Measurements from ENCODE around the gene ADAMTS14. TPM values are rescaled to one million over a fixed set of nuclear protein-coding genes. Genes with fewer than 3 reads are reported as not detected.

Gene ADAMTS14
- total RNA-seq, 1 donor from 2014 or later: 0.19 TPM

GRCh38 chr10:70732569-70732968 lies 60.3 kb downstream of the ADAMTS14 start:
- peaks cover 13% of the 10 kb centered on the region for H3K4me1 Mint-ChIP-seq
- no peak overlapping the region for H3K4me3 Mint-ChIP-seq
- H3K27me3 Mint-ChIP-seq (ENCODE audit: low read depth): no peaks in the 10 kb centered on the region
- no peaks in the 10 kb centered on the region for H3K36me3 Mint-ChIP-seq (ENCODE audit: low read depth)
- no peak for DNase-seq (ENCODE audit: low read depth, low spot score)
- H3K27ac Mint-ChIP-seq (ENCODE audit: unreplicated experiment): no peak overlapping the region
- TF ChIP-seq CTCF (conservative IDR thresholded peaks at IDR 0.05): no peak
- H3K9me3 Mint-ChIP-seq: no peaks in the 10 kb centered on the region

- Mint-ChIP-seq H3K9me3 (no peaks in the 10 kb centered on the region), H3K27me3 (ENCODE audit: low read depth) (no peaks in the 10 kb centered on the region), H3K4me3 (no peak overlapping the region), H3K36me3 (ENCODE audit: low read depth) (no peaks in the 10 kb centered on the region), H3K27ac (ENCODE audit: unreplicated experiment) (no peak overlapping the region), H3K4me1 (peaks cover 13% of the 10 kb centered on the region)
- no peak for DNase-seq (ENCODE audit: low read depth, low spot score)
- no peak for TF ChIP-seq CTCF (conservative IDR thresholded peaks at IDR 0.05)
Measured at GRCh38 chr10:70733051-70733450, 60.7 kb downstream of the ADAMTS14 start.

GRCh38 chr10:70735161-70735560 lies 62.9 kb downstream of the ADAMTS14 start:
- no peak for DNase-seq (ENCODE audit: low read depth, low spot score)
- H3K9me3 Mint-ChIP-seq: no peaks in the 10 kb centered on the region
- no peaks in the 10 kb centered on the region for H3K27me3 Mint-ChIP-seq (ENCODE audit: low read depth)
- H3K4me1 Mint-ChIP-seq: peaks cover 19% of the 10 kb centered on the region
- H3K36me3 Mint-ChIP-seq (ENCODE audit: low read depth): no peaks in the 10 kb centered on the region
- no peak for TF ChIP-seq CTCF (conservative IDR thresholded peaks at IDR 0.05)
- H3K4me3 Mint-ChIP-seq: no peak overlapping the region
- no peak overlapping the region for H3K27ac Mint-ChIP-seq (ENCODE audit: unreplicated experiment)

- H3K27me3 Mint-ChIP-seq (ENCODE audit: low read depth): no peaks in the 10 kb centered on the region
- H3K4me3 Mint-ChIP-seq: no peak overlapping the region
- no peaks in the 10 kb centered on the region for H3K36me3 Mint-ChIP-seq (ENCODE audit: low read depth)
- peak overlapping the region; percentile 35 for H3K27ac Mint-ChIP-seq (ENCODE audit: unreplicated experiment)
- H3K9me3 Mint-ChIP-seq: no peaks in the 10 kb centered on the region
- DNase-seq (ENCODE audit: low read depth, low spot score): no peak
- TF ChIP-seq CTCF (conservative IDR thresholded peaks at IDR 0.05): no peak
- H3K4me1 Mint-ChIP-seq: peaks cover 19% of the 10 kb centered on the region
Measured at GRCh38 chr10:70736525-70736924, 64.2 kb downstream of the ADAMTS14 start.

GRCh38 chr10:70737250-70737649 lies 64.9 kb downstream of the ADAMTS14 start:
- Mint-ChIP-seq H3K4me3 (no peak overlapping the region), H3K27me3 (ENCODE audit: low read depth) (no peaks in the 10 kb centered on the region), H3K4me1 (peaks cover 19% of the 10 kb centered on the region), H3K36me3 (ENCODE audit: low read depth) (no peaks in the 10 kb centered on the region), H3K9me3 (no peaks in the 10 kb centered on the region), H3K27ac (ENCODE audit: unreplicated experiment) (no peak overlapping the region)
- no peak for DNase-seq (ENCODE audit: low read depth, low spot score)
- no peak for TF ChIP-seq CTCF (conservative IDR thresholded peaks at IDR 0.05)

All from neural crest cell (in vitro differentiated cells).